A549 treated with Mapracorat at 1 μM for 4 hours (cell line): Measurements from ENCODE around the gene CDON. TPM values are rescaled to one million over a fixed set of nuclear protein-coding genes. Genes with fewer than 3 reads are reported as not detected.

Experiments used
- total RNA-seq: library from RNA; stranded (reverse); fragments of 200-300 nt; extraction: Qiagen RNA extraction; gene quantifications from 5 replicates; pipeline ENCODE4 v1.2.3, GENCODE V29; 2022

Gene CDON, protein sequence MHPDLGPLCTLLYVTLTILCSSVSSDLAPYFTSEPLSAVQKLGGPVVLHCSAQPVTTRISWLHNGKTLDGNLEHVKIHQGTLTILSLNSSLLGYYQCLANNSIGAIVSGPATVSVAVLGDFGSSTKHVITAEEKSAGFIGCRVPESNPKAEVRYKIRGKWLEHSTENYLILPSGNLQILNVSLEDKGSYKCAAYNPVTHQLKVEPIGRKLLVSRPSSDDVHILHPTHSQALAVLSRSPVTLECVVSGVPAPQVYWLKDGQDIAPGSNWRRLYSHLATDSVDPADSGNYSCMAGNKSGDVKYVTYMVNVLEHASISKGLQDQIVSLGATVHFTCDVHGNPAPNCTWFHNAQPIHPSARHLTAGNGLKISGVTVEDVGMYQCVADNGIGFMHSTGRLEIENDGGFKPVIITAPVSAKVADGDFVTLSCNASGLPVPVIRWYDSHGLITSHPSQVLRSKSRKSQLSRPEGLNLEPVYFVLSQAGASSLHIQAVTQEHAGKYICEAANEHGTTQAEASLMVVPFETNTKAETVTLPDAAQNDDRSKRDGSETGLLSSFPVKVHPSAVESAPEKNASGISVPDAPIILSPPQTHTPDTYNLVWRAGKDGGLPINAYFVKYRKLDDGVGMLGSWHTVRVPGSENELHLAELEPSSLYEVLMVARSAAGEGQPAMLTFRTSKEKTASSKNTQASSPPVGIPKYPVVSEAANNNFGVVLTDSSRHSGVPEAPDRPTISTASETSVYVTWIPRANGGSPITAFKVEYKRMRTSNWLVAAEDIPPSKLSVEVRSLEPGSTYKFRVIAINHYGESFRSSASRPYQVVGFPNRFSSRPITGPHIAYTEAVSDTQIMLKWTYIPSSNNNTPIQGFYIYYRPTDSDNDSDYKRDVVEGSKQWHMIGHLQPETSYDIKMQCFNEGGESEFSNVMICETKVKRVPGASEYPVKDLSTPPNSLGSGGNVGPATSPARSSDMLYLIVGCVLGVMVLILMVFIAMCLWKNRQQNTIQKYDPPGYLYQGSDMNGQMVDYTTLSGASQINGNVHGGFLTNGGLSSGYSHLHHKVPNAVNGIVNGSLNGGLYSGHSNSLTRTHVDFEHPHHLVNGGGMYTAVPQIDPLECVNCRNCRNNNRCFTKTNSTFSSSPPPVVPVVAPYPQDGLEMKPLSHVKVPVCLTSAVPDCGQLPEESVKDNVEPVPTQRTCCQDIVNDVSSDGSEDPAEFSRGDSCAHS (N-terminal part only)
- 1.4 to 2.8 TPM (median 2.1 TPM) in 5 replicates for total RNA-seq

DNA sequence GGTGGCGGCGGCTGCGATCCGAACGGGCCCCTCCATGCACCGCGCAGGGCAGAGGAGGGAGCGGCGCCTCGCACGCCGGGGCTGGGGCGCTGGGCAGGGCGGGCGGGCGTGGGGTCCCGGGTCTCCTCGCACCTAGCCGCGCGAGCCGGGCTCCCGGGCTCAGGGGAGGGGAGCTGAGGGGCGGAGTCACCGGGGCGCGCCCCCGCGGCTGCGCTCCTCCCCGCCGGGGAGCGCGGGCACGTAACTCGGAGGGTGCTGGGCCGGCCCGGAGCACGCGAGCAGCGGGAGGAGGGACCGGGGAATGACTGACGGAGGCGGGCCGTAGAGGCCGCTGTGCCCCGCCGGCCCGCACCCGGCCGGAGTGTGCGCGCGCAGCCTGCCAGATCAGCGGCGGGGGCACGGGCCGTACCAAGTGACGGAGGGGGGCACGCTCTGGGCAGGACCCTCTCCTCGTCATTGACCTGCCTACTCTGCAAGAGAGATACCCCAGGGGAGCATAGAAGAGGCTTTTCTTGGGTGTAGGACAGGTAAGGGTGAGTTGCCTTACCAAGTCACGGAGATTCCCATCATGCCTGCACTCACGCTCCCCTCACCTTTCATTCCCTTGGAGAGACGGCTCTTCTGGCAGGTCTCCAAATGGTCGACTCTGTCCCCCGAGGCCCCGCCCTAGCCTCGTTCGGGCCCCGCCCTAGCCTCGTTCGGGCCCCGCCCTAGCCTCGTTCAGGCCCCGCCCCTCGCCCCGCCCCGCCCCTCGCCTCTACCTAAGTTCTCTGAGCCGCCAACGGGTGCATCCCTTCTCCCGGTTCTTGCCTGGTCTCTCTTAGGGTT lies at the start of gene CDON:
TSS of gene CDON (minus strand) at position 188 of the 828 bp plus-strand sequence. CDS start 39,390 bp downstream, outside the sequence.

GRCh38 chr11:125945797-125946520 lies 116.7 kb downstream of the CDON start, which contains the start of gene VSIG10L2:
Gene VSIG10L2, plus strand, starts transcription at chr11:125946044. Its CDS starts 12 bp downstream, at chr11:125946056.

Other genes with a start within 250 kb of the CDON start
- gene PATE4, start 229.6 kb downstream of the CDON start, total RNA-seq: not detected in 5 replicates
- 11.4 to 14.5 TPM (median 12.9 TPM) in 5 replicates for gene HYLS1, start 175.2 kb downstream of the CDON start, total RNA-seq
- gene PUS3, start 159.7 kb downstream of the CDON start, total RNA-seq: 5.0 to 11.5 TPM (median 6.3 TPM) in 5 replicates
- not detected in 5 replicates for gene DDX25, start 158.4 kb downstream of the CDON start, total RNA-seq
- gene VSIG10L2, start 116.8 kb downstream of the CDON start, total RNA-seq: not detected in 5 replicates
- 16.2 to 18.5 TPM (median 16.6 TPM) in 5 replicates for gene RPUSD4, start 148.8 kb upstream of the CDON start, total RNA-seq
- gene FAM118B, start 148.9 kb upstream of the CDON start, total RNA-seq: 14.1 to 18.2 TPM (median 15.5 TPM) in 5 replicates
- gene SRPRA, start 206.0 kb upstream of the CDON start, total RNA-seq: 57.7 to 63.6 TPM (median 59.4 TPM) in 5 replicates
- 20.7 to 24.0 TPM (median 23.1 TPM) in 5 replicates for gene FOXRED1, start 206.3 kb upstream of the CDON start, total RNA-seq
- gene TIRAP, start 220.2 kb upstream of the CDON start, total RNA-seq: 5.8 to 6.8 TPM (median 6.6 TPM) in 5 replicates
- gene DCPS, start 241.2 kb upstream of the CDON start, total RNA-seq: 16.9 to 20.0 TPM (median 19.5 TPM) in 5 replicates